Astrocyte (in vitro differentiated cells and primary cell): ENCODE results near the gene OR52D1.

Experiments used
- CTCF ChIP-seq: IDR thresholded peaks from 2 replicates; pipeline ENCODE4 v1.5.1; 2011; ENCODE audit warnings: low read depth, mild to moderate bottlenecking, inconsistent platforms, low read length, moderate library complexity; ENCODE audit not compliant: insufficient read depth
- EZH2 ChIP-seq: IDR thresholded peaks from 2 replicates; pipeline ENCODE4 v1.6.1; 2012; ENCODE audit warnings: mild to moderate bottlenecking, low read length, inconsistent platforms; ENCODE audit not compliant: insufficient read depth

GRCh38 chr11:5488798-5489399, 414 bp downstream of the OR52D1 start:
- TF ChIP-seq CTCF (no peak), EZH2 (no peak)
